Measurements from ENCODE around the gene MED27. TPM values are rescaled to one million over a fixed set of nuclear protein-coding genes. Genes with fewer than 3 reads are reported as not detected.

MED27 gene
- total RNA-seq, 1 donor from 2014 or later: 17.9 TPM

DNA sequence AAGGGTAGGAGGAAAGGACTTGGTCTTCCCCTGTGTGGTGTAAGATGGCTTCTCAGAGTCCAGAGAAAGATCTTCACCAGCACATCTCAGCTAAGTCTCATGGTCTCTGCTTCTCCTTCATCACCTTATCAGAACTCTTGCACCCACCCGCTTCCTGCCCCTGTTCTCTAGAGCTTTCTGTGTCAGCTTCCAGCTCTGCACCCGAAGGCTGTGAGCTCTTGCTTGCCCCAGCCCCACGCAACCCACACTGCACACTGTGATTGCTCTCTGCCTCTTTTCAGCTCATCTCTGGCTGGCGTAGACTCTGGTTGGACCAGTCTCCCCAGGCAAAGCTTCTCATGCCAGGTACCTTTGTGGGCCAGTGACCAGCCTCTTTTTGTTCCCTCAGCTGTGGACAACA is 246.6 kb downstream of the MED27 start:
- no peak for ATAC-seq

DNA sequence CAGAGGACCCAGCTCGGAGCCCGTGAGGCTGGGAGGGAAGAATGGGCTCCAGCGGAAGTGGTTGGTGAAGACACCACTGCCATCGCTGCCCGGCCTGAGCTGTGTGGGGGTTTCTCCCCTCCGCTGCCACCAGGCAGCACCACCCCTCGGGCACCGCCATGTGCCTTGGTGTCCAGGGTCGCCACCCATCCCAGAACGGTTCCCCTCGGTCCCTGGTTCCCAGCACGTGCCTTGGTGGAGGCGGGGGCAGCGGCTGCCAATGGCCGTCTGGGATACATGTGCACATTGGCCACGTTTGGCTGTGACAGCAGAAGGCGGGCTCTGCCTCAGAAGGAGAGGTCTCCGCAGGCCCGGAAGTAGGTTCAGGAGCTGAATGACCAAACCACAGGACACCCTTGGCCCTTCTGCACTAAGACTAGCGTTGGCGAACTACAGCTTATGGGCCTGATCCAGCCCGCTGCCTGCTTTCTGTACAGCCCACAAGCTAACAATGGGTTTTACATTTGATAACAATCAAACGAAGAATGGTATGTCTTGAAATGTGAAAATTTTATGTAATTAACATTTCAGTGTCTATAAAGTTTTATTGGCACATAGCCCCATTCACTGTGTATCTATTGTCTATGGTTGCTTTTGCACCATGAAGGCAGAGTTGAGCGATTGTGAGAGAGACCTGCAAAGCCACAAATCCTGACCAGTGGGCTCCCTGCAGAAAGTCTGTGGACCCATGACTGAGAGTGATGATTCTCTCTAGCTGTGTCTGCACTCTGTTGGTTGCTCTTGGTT is 248.1 kb downstream of the MED27 start:
- no peak for ATAC-seq

DNA sequence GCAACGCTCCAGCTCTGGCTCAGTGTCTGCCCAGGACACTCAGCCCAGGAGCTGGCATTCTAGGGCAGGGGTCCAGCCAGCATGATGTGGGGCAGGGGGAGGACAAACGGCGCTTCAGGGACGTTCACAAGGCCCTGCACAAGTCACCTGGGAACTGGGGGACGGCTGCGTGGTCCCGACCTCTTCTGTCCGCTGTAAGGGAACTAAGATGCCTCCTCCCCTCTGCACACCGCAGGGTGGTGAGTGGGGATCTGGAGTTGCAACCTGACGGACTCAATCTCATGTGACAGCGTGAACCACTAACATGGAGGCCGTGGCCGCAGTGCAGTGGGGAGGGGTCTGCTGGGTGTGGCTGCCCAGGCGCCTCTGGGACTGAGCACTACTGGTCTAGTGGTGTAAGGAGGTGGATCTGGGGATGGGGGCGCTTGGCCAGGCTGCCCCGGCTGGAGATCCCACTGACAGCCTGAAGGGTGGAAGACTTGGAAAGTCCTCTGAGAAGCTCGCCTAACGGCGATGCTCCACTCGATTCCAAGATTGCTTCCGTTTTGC is 251.8 kb downstream of the MED27 start:
- no peak for ATAC-seq

DNA sequence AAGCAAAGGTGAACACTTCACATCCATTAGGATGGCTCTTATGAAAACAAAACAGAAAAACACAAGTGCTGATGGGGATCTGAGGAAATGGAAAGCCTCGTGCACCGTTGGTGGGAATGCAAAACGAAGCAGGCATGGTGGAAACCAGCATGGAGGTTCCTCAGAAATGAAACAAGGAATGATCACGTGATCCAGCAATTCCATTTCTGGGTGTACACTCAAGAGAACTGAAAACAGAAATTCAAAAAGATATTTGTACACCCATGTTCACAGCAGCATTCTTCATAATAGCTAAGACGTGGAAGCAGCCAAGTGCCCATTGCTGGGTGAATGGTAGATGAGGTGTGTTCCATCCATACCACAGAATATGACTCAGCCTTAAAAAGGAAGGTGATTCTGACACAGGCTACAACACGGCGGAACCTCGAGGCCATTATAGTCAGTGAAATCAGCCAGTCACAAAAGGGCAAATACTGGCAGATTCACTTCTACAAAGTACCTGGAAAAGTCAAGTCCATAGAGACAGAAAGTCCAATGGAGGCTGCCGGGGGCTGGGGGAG is 252.6 kb downstream of the MED27 start:
- peak; percentile 91 for ATAC-seq

DNA sequence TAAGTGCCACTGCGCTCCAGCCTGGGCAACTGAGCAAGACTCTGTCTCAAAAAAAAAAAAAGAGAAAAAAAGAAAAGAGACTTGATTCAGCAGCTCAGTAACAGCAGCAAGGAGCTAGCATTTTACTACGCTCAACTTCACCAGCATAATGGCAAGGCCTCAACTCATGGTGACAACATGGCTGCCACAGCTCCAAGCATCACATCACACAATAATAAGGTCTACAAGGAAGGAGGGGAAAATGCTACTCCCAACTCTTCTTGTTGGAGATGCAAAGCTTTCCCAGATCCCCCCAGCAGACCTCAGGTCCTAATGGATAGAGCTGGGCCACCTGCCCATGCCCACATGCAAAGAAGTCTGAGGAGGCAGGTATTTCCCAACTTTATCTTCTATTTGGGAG is 253.6 kb downstream of the MED27 start:
- no peak for ATAC-seq

DNA sequence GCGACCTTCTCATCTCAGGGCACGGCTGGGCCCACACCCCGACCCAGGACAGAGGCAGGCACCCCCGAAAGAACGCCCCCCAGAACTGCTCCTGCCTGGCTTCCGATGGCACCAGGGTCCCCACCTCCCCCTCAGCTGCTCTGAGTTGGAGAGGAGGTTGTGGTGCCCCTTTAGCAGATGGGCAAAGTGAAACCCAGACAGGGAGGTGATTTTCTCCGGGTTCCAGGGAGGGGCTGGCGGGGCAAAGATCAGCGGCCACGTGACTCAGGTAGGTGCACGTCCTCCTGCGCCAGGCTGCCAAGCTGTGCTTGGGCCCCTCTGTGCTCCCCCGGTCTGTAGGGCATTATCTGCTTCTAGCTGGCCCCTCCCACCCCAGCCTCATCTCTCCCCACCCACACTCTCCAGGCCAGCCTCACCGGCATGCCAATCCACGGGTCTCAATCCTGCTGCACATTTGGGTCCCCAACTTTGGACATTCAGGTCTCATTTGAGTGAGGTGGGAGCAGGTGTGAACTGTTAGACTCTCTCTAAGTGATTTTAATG is 254.6 kb downstream of the MED27 start:
- ATAC-seq: no peak

DNA sequence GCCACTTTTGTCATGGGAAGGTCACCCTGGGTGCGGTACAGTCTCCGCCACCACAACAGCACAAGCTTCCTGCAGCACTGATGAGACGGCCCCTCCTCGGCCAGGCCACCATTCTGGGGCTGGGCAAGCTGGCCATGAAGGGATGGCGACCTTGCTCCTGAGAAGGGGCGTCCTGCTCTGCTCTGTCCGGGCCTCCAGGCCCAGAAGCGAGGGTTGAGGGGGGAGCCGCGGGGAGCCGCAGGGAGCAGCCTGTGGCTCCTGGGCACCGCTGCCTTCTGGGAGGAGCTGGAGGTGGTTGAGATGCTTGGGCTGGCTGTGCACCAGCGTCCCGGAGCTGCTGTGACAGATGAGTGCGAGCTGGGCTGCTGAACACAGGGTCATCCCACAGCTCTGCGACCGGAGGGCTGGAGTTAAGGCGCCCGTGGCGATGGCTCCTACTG is 255.5 kb downstream of the MED27 start:
- ATAC-seq: no peak

DNA sequence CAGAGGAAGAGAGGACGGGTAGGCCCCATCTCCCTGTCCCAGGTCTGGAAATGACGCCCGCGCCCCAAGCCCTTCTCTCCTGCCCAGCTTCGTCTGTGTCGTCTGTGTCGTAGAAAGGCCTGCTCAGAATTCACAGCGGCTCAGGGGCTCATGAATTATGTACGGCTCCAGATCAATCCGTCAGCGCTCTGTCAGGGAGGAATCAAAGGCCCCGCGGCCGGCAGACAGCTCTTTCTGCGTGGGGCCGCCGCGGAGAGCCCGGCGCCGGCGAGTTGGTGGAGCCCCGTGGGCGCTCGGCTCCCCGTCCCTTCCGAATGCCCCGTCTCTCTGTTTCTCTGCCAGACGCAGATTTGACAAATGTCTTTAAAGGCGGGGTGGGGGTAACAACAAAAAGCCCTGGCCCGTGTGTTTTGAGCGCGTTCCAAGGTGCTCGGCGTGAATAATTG is 255.9 kb downstream of the MED27 start:
- ATAC-seq: no peak

DNA sequence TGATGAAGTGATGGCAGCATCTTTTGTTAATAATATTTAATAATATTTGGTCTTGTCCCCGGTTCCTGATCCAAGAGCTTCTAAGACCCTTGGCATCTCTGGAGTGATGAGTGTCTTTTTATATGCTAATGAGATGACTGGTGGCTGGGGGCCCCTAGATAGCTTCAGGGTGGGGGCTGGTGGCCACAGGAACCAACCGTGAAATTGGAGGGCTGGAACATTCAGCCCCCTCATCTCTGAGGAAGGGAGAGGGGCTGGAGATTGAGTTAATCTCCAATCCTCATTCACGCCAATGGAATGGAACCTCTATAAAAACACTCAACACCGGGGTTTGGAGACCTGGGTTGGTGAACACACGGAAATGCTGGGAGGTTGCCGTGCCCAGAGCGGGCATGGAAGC is 261.6 kb downstream of the MED27 start:
- ATAC-seq: no peak

DNA sequence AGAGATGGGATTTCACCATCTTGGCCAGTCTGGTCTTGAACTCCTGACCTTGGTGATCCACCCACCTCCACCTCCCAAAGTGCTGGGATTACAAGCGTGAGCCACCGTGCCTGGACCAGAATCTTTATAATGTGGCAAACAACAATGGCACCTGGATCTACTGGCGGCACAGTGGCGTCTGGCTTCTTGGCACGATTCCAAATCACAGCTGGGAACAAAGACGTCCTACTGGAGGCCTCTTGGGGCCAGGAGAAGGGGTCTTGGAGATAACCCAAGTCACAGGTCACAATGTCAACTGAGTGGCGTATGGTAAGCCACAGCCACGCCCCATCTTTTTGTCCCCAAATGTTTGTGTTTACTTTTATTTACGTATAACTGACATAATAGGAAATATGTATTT is 262.0 kb downstream of the MED27 start:
- ATAC-seq: no peak

DNA sequence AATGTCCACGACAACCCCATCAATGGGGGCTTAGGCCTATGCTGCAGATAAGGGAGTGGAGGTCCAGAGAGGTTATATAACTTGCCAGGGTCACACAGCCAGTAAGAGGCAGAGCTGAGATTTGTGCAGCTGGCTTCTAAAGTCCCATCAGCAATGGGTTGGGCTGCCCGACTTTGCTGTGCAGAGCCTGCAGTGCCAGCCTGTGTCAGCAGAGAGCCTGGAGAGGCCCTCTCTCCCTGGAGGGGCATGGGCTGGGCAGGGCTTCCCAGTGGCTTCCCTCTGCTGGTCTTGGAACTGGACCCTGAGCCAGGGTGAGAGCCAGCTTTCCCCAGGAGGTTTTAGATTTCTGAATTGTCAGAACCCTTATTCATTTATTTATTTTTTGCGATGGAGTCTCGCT is 262.6 kb downstream of the MED27 start:
- no peak for ATAC-seq

DNA sequence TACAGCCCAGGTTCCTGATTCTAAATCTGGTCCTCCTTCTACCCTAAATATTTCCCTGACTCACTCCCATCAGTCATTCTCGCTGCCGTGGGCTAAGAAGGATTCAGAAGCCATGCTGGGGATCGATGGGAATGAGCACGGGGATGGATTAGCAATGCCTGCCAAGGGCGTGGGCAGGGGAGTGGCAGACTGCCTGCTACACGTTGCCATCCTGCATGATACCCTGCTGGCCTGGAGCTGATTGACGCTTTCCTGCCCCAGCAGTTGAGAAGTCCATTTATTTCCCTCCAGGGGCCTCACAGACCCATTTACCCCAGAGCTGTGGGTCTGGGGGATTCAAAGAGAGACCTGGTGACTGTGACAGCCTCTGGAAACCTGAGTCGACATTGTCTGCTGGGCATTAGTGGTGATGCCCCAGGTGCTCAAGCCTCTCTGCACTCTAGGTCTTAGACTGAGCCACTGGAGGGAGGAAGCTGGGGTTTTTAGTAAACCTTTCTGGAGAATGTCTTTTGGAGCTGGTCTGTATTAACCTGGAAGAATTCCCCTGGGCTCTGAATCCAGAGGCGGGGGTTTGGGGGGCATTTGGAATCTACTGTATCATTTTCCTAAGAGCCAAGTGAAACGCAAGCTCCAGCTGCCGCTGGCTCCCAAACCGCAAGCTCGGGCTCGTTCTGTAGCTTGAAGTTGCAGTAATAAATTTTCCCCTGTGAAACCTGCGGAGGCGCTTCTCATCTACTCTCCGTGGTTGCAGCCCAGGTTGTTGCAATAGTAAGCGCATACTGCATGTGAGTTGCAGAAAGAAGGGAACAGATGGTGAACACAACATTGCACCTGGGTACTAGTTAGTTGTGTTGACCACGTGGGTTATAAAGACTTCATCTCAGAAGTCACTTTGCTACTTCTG is 263.4 kb downstream of the MED27 start:
- ATAC-seq: peak; percentile 50

DNA sequence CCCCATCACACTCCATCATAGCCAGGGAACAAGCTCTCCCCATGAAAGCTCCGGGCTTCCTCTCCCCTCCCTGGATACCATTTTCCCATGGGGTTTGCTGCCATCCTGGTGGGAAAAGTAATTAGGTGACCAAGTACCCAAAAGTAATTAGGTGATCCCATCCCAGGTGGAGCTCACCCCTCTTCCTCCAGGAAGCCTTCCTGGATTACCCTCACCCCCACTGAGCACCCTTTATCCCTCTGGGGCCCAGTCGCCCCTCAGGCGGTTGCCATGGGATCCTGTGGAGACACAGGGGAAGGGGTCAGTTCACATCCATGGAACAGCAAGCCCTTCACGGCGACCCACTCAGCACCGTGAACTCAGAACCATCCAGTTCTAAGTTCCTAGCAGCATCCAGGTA is 265.0 kb downstream of the MED27 start:
- no peak for ATAC-seq

DNA sequence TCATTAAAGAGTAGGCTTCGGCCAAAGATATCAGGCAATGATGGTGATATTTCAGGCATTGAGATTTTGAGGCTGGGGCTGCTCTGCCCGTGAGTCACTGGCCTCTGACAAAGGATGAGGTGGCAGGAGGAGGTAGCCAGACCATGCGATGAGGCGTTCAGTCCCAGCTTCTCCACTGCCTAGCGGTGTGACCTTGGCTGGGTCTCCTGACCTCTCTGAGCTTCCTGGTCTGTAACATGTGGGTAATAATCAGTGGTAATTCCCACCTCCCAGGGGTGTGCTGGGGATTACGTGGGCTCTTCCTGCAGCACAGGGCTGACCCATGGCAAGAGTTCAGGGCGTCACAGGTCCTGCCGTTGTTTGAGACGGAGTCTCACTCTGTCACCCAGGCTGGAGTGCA is 266.6 kb downstream of the MED27 start:
- no peak for ATAC-seq

DNA sequence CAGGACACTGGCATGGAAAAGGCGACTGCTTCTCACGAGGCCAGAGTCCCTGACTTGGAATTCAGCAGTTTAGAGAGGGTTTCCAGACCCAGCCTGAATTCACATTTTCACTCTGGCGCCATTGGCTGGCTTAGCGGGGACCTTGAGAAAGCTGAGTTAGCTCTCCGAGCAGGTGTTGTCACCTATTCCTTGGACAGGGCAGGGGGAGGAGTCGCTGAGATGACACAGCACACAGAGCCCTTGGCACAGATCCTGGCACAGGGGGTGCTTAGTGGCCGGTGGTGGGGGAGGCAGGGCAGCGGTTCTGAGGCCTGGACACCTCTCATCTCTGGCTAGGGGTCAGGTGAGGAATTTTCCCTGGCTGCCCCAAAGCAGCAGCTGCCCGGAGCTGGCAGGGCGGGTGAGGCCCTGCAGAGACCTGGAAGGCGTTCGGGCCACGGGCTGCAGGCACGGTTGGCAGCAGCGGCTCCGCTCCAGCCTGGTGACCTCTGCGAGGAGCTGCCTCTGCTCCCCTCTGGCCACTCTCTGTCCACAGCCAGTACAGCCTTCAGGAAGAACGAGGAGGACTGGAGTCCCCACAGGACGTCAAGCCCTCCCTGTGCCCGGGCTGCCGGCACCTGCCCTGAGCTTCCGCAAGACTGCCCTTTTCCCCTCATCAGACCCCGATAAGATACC is 267.4 kb downstream of the MED27 start:
- no peak for ATAC-seq

DNA sequence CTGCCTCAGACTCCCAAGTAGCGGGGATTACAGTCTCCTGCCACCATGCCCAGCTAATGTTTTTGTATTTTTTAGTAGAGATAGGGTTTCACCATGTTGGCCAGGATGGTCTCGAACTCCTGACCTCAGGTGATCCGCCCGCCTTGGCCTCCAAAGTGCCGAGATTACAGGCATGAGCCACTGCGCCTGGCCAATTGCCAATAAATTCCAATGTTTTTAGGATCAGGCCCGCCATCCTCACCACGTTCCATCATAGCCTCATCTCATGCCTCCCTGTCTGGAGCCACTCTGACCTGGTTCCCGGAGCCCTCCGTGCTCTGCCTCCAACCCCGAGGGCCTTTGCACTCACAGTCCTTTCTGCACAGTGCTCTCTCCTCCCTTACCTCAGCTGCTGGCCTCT is 268.3 kb downstream of the MED27 start:
- ATAC-seq: no peak

DNA sequence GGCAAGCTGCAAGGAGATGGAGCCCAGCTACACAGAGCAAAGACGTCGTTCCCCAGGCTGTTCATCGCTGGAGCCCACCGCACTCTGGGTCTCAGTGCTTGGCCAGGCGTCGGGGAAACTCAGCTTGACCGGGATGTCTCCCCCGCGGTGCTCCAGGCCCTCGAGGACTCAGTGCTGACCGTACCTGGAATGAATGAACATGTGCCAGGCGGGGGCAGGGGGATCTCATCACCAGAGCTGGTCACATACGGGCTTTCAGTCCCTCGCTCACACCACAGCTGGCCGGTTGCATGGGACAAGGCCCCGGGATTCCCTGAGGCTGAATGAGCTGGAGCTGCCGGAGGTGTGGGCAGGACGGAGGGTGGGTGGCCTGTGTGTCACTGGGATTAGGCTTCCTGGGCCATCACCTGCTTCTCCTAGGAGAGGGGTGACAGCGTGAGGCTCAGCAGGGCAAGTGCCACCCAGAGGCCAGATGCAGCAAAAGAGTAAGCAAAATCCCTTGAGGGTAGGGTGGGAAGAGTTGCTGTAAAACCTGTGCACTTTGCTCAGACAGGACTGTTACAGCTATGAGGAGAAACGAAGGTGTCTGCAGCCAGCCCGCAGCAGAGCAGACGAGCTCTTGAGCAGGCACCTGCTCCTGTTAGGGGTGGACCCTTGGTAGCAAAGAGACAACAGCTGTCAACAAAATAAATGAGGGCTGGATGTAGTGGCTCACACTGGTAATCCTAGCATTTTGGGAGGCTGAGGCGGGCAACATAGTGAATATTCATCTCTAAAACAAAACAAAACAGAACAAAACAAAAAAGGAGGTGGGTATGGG is 269.1 kb downstream of the MED27 start:
- peak; percentile 32 for ATAC-seq

Measured in esophagus mucosa (tissue), 1 donor.